ENCODE data around the gene FAM168A.

DNA sequence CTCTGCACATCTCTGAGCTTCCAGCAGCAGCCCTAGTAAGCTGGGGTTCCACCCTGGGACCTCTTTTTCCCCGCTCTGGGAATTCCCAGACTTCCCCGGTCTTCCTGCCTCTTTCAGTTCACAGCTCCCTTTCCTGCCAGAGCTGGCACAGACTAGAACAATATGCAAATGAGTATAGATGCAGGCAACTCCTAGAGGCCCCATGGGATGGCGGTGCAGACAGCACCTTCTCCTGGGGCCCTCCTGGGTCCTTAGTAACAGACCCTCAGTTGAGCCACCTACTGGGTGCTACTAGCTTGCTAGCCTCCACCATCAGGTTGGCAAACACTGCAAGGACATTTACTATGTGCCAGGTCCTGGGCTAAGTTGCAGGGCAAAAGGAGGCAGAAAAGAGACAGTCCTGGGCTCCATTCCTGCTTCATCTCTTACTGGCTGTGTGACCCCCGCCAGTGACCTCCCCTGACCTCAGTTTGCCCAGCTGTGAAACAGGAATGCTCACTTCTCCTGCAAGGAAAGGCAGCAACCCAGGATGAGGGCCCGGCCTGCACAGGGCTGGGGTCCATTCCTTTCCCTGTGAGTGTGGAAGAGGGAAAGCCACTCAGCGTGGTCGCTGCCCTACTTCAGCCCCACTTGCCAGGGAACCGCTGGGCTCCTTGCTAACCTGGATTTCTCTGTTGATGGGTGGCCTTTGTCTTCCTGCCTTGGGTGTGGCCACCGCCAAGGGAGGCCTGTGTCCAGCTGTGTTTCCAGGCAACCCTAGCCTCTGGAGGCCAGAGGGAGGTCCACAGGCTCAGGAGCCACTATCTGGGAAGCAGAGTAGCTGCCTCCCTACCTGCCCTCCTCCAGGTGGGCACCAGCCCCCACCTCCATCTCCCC lies 214.4 kb downstream of the FAM168A start:
- TF ChIP-seq CTCF (IDR thresholded peaks at IDR 0.05) (no peak), EP300 (IDR thresholded peaks at IDR 0.05; ENCODE audit: low read depth) (no peak), POLR2A (IDR thresholded peaks at IDR 0.05) (no peak), POLR2AphosphoS5 (IDR thresholded peaks at IDR 0.05) (no peak)
